ENCODE results near the gene TSR3.

DNA sequence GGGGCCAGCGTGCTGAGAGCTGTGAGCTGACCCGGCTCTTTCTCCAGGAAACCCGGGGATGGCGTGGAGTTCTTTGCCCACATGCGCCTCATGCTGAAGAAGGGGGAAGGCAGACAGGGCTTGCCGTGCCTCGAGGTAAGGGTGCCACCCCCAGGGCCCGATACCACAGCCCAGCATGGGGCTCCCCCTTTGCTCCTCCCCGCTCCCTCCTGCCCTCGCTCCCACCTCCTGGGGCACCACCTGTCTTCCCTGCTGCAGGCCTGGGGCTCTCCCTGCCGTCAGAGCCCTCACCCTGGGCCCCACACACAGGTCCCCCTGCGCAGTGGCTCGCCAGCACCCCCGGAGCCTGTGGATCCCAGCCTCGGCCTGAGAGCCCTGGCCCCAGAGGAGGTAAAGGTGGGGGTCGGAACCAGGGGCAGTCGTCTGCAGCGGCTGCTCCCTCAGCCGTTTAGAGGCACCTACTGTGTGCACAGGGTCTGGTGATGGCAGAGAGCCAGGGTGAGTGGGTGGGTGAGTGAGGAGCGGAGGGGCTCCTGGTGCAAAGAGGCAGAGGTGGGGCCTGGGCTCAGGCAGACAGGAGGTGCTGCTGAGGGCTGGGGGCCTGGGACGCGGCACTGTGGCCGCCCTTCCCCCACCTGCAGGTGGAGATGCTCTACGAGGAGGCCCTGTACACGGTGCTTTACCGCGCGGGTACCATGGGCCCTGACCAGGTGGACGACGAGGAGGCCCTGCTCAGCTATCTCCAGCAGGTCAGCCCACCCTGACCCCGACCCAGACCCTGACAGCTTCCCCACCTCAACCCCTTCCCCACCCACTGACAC lies 12.6 kb downstream of the TSR3 start:
- no peak for TF ChIP-seq OSR1 (CRISPR knock-in tag; IDR thresholded peaks at IDR 0.05)
- no peak for TF ChIP-seq SNAI2 (CRISPR knock-in tag; IDR thresholded peaks at IDR 0.05)
- TF ChIP-seq ARNTL (CRISPR knock-in tag; IDR thresholded peaks at IDR 0.05; ENCODE audit: borderline replicate concordance, low read depth) = no peak
- TF ChIP-seq PPARA (CRISPR knock-in tag; IDR thresholded peaks at IDR 0.05; ENCODE audit: borderline replicate concordance) = no peak
